ENCODE measurements around the gene OR4N2.
"Not testable (repeated sequence)": the region's sequence is repeated elsewhere in the genome, so short reads cannot be mapped to it uniquely, and the experiment has no call there.

OR4N2 gene

DNA sequence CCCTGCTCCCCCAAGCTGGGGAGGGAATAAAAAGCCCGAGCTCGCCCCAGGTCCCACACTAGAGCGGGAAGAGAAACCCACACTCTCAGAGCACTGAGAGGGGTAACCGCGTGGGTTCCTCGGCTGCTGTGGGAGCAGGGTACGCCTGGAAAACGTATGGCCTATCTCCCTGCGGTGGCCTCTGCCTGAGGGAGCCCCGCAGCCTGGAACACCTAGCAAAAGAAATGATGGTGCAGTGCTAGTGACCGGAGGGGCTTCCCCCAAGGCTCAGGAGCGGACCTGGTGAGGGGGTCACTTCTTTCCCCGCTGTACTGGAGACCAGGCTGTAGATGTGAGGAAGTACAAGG, 2.5 kb upstream of the OR4N2 start:
- TF ChIP-seq POLR2AphosphoS5 (IDR thresholded peaks at IDR 0.05; ENCODE audit: low read depth, low read length) (no peak), TAF1 (IDR thresholded peaks at IDR 0.05; ENCODE audit: borderline replicate concordance, low read depth, low read length) (no peak), POLR2A (IDR thresholded peaks at IDR 0.05; ENCODE audit: low read depth, low read length) (no peak)
- DNase-seq (ENCODE audit: insufficient read length): no peak
- FAIRE-seq: no peak

DNA sequence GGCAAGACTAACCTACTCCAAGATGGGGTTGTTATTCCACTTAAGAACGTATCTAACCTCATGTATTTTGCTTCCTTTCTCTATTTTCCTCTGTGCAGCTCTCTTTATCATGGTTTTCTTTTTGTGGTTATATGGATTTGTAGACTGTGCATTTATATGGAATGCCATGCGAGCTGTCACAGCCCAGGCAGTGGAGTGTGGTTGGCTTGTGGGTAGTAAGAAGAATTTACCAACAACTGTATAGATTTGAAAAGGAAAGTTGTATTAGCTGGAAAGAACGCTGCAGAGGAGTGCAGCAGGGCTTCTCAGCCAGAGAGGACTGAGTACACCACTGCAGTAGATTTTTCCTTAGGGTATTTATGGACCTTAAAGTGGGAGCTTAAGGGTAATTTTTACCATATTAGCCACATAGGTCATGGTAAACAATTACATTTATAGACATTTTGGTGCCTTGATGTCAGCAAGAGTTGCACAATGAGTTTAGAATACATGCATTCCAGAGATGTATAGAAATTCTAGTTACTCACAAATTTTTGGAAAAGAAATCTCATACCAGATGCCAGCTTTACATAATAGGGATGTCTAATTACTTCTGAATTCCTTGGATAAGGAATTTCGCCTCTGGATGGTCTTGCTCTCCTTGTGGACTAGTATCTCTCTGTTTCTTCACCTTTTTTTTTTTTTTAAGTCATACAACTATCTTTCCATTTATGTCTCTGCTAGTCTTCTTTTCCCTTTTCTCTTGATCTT, 9.8 kb downstream of the OR4N2 start:
- FAIRE-seq: not testable (repeated sequence)

DNA sequence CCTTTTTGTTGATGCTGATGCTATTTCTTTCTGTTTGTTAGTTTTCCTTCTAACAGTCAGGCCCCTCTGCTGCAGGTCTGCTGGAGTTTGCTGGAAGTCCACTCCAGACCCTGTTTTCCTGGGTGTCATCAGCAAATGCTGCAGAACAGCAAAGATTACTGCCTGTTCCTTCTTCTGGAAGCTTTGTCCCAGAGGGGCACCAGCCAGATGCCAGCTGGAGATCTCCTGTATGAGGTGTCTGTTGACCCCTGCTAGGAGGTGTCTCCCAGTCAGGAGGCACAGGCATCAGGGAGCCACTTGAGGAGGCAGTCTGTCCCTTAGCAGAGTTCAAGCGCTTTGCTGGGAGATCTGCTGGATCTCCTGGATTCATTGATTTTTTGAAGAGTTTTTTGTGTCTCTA, 16.3 kb downstream of the OR4N2 start:
- not testable (repeated sequence) for FAIRE-seq; DNase-seq (ENCODE audit: insufficient read length)

More for the DNA sequence above, 9.8 kb downstream of the OR4N2 start:
- not testable (repeated sequence) for DNase-seq (ENCODE audit: insufficient read length)

- not testable (repeated sequence) for FAIRE-seq; DNase-seq (ENCODE audit: insufficient read length)
Observed at GRCh38 chr14:19821016-19821415, 17.4 kb downstream of the OR4N2 start.

DNA sequence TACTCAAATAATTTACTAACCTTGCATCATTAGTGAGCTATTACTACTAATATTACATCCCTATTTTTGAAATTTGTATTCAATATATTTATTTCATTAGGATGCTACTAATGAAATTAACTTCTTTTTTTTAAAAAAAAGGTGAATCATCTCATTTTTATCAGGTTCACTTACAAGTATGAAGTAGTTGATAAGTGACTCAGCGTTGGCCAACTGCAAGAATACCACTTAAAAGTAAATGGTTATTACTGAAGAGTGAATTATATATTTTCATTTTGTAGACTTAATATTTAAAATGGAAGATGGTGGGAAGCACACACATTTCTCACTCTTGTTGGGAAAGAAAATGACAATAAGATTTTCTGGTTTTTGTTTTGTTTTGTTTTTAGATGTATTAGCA, 19.6 kb downstream of the OR4N2 start:
- FAIRE-seq: no peak
- no peak for TF ChIP-seq POLR2AphosphoS5 (IDR thresholded peaks at IDR 0.05; ENCODE audit: low read depth, low read length)
- no peak for TF ChIP-seq POLR2A (IDR thresholded peaks at IDR 0.05; ENCODE audit: low read depth, low read length)
- TF ChIP-seq TAF1 (IDR thresholded peaks at IDR 0.05; ENCODE audit: borderline replicate concordance, low read depth, low read length): no peak
- no peak for DNase-seq (ENCODE audit: insufficient read length)

DNA sequence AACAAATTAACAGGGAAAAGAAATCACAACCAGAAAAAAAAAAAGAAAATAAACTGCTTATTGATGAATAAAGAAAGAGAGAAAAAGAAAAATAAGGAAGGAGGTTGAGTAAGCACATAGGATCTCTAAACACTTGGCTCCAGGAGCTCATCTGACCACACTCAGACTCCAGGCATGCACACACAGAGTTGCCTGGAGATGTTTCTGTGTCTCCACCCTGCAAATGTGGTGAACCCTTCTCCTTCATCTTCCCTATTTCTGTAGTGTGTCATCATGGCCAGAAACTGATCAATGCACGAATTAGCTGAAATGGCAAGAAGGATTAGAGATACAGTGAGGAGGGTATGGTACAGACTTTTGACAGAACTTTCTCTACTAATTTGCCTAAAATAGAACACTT, 20.2 kb downstream of the OR4N2 start:
- no peak for TF ChIP-seq TAF1 (IDR thresholded peaks at IDR 0.05; ENCODE audit: borderline replicate concordance, low read depth, low read length)
- TF ChIP-seq POLR2A (IDR thresholded peaks at IDR 0.05; ENCODE audit: low read depth, low read length): no peak
- no peak for TF ChIP-seq POLR2AphosphoS5 (IDR thresholded peaks at IDR 0.05; ENCODE audit: low read depth, low read length)
- FAIRE-seq (no peak), DNase-seq (ENCODE audit: insufficient read length) (no peak)

- DNase-seq (ENCODE audit: insufficient read length); FAIRE-seq: not testable (repeated sequence)
Observed at GRCh38 chr14:19827626-19828244, 24.2 kb downstream of the OR4N2 start.

DNA sequence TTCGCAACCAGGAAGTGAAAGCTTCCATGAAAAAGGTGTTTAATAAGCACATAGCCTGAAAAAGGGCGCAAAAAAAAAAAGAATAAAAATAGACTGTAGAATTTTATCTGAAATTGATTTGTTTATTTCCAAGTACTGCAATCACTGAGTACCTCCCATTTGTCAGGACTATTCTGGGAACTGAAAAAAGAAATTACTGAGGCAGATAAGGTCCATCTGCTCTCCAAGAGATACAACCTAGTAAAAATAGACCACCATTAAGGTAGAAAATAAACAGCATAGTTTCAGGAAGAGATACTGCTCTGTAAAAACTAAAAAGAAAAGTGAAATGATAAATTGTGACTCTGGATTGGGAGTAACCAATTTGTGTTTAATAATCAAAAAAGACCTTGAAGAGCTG, 24.7 kb downstream of the OR4N2 start:
- FAIRE-seq: no peak
- DNase-seq (ENCODE audit: insufficient read length): no peak
- no peak for TF ChIP-seq POLR2AphosphoS5 (IDR thresholded peaks at IDR 0.05; ENCODE audit: low read depth, low read length)
- no peak for TF ChIP-seq POLR2A (IDR thresholded peaks at IDR 0.05; ENCODE audit: low read depth, low read length)
- TF ChIP-seq TAF1 (IDR thresholded peaks at IDR 0.05; ENCODE audit: borderline replicate concordance, low read depth, low read length): no peak

GRCh38 chr14:19834203-19834848, 30.8 kb downstream of the OR4N2 start:
- DNase-seq (ENCODE audit: insufficient read length): not testable (repeated sequence)

DNA sequence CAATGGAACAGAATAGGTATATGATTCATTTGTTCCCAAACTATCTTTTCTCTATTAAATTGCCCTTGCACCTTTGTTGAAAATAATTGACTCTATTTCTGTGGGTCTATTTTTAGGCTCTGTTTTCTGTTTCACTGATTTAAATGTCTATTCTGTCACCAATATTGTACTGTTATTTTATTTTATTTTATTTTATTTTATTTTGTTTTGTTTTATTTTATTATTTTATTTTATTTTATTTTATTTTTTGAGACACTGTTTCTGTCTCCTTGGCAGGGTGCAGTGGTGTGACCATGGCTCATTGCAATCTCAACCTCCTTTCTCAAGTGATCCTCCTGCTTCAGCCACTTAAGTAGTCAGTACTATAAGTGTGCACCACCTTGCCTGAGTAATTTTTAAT, 34.9 kb downstream of the OR4N2 start:
- DNase-seq (ENCODE audit: insufficient read length) (no peak), FAIRE-seq (no peak)
- TF ChIP-seq POLR2A (IDR thresholded peaks at IDR 0.05; ENCODE audit: low read depth, low read length): no peak
- no peak for TF ChIP-seq POLR2AphosphoS5 (IDR thresholded peaks at IDR 0.05; ENCODE audit: low read depth, low read length)
- TF ChIP-seq TAF1 (IDR thresholded peaks at IDR 0.05; ENCODE audit: borderline replicate concordance, low read depth, low read length): no peak

More at GRCh38 chr14:19834203-19834848, 30.8 kb downstream of the OR4N2 start:
- FAIRE-seq: not testable (repeated sequence)

- TF ChIP-seq POLR2AphosphoS5 (IDR thresholded peaks at IDR 0.05; ENCODE audit: low read depth, low read length) (no peak), TAF1 (IDR thresholded peaks at IDR 0.05; ENCODE audit: borderline replicate concordance, low read depth, low read length) (no peak)
- DNase-seq (ENCODE audit: insufficient read length) (no peak), FAIRE-seq (no peak)
Observed at GRCh38 chr14:19851365-19851764, 47.8 kb downstream of the OR4N2 start.

DNA sequence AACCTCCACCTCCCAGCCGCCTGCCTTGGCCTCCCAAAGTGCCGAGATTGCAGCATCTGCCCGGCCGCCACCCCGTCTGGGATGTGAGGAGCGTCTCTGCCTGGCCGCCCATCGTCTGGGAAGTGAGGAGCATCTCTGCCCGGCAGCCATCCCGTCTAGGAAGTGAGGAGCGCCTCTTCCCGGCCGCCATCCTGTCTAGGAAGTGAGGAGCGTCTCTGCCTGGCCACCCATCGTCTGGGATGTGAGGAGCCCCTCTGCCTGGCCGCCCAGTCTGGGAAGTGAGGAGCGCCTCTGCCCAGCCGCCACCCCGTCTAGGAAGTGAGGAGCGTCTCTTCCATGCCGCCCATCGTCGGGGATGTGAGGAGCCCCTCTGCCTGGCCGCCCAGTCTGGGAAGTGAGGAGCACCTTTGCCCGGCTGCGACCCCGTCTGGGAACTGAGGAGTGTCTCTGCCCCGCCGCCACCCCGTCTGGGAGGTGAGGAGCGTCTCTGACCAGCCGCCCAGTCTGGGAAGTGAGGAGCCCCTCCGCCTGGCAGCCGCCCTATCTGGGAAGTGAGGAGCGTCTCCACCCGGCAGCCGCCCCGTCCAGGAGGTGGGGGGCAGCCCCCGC, 62.6 kb downstream of the OR4N2 start:
- not testable (repeated sequence) for DNase-seq (ENCODE audit: insufficient read length); FAIRE-seq

GRCh38 chr14:19873178-19873577, 69.6 kb downstream of the OR4N2 start:
- DNase-seq (ENCODE audit: insufficient read length) (no peak), FAIRE-seq (no peak)
- TF ChIP-seq TAF1 (IDR thresholded peaks at IDR 0.05; ENCODE audit: borderline replicate concordance, low read depth, low read length): no peak
- TF ChIP-seq POLR2A (IDR thresholded peaks at IDR 0.05; ENCODE audit: low read depth, low read length): no peak
- TF ChIP-seq POLR2AphosphoS5 (IDR thresholded peaks at IDR 0.05; ENCODE audit: low read depth, low read length): no peak
